ENCODE measurements around the gene PAN3.

PAN3 gene

DNA sequence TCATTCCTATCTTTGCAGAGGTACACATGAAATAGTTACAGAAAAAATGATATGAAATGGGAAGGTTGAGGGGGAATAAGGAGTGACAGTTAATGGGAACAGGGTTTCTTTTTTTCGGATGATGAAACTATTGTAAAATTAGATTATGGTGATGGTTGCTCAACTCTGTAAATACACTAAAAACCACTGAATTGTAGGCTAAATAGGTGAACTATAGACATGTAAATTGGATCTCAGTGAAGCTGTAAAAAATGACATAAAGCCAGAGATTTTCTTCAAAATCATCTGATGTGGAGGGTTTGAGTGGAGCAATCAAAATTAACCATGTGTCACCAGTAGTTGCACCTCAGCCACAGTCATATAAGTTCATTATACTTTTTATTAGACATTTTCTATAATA lies 31.4 kb upstream of the PAN3 start:
- Histone ChIP-seq H3K4me3 (ENCODE audit: extremely low read depth, insufficient read depth, low read length, poor library complexity, severe bottlenecking) (no peak overlapping the region), H3K27ac (ENCODE audit: low read depth, low read length, severe bottlenecking) (no peak overlapping the region), H3K36me3 (ENCODE audit: control insufficient read depth, insufficient read depth, low read length) (no peaks in the 10 kb centered on the region), H3K4me1 (ENCODE audit: control insufficient read depth, insufficient read depth, low read length, poor library complexity, severe bottlenecking) (no peaks in the 10 kb centered on the region), H3K9me3 (ENCODE audit: control insufficient read depth, low read length) (no peaks in the 10 kb centered on the region)
- WGBS, 2 experiments (ENCODE audit: insufficient coverage in 2 of 2) = no CpG with 5 or more reads among the region's 1 CpG

DNA sequence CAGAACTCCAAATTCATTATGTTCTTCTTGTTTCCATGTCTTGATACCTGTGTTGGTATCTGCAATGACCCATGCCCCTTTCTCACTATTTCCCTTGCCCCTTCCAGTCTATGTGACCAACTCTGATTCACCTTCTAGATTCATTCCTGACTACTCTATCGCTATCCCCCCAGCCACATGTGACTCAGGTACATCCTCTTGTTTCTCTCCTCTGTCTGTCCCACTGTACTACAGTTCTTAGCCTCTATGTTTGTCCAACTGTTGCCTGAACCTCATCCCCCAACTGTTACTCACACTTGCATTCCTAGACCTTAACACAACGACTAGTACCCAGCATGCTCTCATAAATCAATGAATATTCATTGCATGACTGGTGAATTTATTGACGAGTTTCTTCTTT lies 27.9 kb upstream of the PAN3 start:
- no peaks in the 10 kb centered on the region for H3K9me3 ChIP-seq (ENCODE audit: control insufficient read depth, low read length)
- no peaks in the 10 kb centered on the region for H3K36me3 ChIP-seq (ENCODE audit: control insufficient read depth, insufficient read depth, low read length)
- H3K4me3 ChIP-seq (ENCODE audit: extremely low read depth, insufficient read depth, low read length, poor library complexity, severe bottlenecking) = no peak overlapping the region
- H3K27ac ChIP-seq (ENCODE audit: low read depth, low read length, severe bottlenecking) = no peak overlapping the region
- no peaks in the 10 kb centered on the region for H3K4me1 ChIP-seq (ENCODE audit: control insufficient read depth, insufficient read depth, low read length, poor library complexity, severe bottlenecking)
- WGBS, 2 experiments (ENCODE audit: insufficient coverage in 2 of 2) = 95 to 100% methylated on average over 1 to 2 of the region's 3 CpGs

DNA sequence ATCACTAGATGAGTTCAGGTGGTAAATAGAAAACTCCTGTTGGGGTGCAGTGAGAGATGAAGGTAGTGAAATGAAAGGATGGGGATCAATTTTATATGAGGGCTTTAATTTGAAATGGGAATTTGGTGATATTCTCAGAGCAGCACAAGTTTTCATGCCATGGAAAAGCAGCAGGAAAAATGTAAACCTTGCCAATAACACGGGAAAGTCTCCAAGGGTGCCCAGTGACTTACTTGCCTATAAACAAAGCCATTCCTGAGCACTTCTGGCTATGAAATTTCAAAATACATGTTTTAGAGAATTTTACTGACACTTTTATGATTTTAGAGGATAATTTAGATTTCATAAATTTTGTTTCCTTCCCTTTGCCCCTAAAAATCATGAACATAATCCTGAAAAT lies 21.6 kb upstream of the PAN3 start:
- no peak overlapping the region for H3K27ac ChIP-seq (ENCODE audit: low read depth, low read length, severe bottlenecking)
- H3K4me3 ChIP-seq (ENCODE audit: extremely low read depth, insufficient read depth, low read length, poor library complexity, severe bottlenecking) = no peak overlapping the region
- no peaks in the 10 kb centered on the region for H3K36me3 ChIP-seq (ENCODE audit: control insufficient read depth, insufficient read depth, low read length)
- 100% methylated on average over 1 of the region's 1 CpG; no CpG with 5 or more reads in 1 of the 2 experiments for WGBS, 2 experiments (ENCODE audit: insufficient coverage in 2 of 2)
- H3K9me3 ChIP-seq (ENCODE audit: control insufficient read depth, low read length) = no peaks in the 10 kb centered on the region
- no peaks in the 10 kb centered on the region for H3K4me1 ChIP-seq (ENCODE audit: control insufficient read depth, insufficient read depth, low read length, poor library complexity, severe bottlenecking)

DNA sequence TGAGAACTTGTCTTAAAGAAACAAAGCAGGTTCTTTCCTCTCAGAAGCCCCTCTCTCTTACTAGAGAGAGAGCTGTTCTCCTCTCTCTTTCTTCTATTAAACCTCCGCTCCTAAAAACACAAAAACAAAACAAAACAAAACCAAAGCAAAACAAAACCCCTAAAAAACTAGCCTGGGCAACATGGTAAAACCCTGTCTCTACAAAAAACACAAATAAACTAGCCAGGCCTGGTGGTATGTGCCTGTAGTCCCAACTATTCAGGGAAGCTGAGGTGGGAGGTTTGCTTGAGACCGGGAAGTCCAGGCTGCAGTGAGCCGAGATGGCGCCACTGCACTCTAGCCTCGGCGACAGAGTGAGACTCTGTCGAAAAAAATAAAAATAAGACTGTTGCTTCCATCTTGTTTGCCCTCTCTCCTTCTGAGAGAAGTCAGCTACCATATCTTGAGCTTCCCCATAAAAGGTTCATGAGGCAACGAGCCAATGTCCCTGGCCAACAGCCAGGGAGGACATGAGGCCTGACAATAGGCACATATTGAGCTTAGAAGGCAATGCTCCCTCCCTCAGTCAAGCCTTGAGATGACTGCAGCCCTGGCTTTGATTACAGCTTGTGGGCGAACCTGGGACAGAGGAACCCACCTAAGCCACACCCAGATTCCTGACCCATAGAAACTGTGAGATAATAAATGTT lies 20.5 kb upstream of the PAN3 start:
- Histone ChIP-seq H3K4me1 (ENCODE audit: control insufficient read depth, insufficient read depth, low read length, poor library complexity, severe bottlenecking) (no peaks in the 10 kb centered on the region), H3K27ac (ENCODE audit: low read depth, low read length, severe bottlenecking) (no peak overlapping the region), H3K9me3 (ENCODE audit: control insufficient read depth, low read length) (no peaks in the 10 kb centered on the region), H3K36me3 (ENCODE audit: control insufficient read depth, insufficient read depth, low read length) (no peaks in the 10 kb centered on the region), H3K4me3 (ENCODE audit: extremely low read depth, insufficient read depth, low read length, poor library complexity, severe bottlenecking) (no peak overlapping the region)
- WGBS, 2 experiments (ENCODE audit: insufficient coverage in 2 of 2) = 69 to 77% methylated on average over 8 to 9 of the region's 9 CpGs

DNA sequence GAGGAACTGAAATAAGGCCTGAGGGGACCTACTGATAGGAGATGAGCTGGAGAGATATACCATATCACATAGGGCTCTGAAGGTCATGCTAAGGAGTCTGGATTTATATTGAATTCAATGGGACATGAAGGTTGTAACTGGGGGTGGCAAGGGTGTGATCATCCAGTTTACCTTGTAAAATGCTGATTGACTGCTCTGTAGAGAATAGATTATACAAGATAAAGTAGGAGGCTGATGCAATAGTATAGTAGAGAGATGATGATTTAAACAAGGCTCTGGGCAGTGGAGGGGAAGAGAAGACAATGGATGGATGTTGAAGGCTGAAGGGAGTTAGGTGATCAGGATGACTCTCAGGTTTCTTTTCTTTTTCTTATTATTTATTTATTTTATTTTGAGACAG lies 18.0 kb upstream of the PAN3 start:
- no peaks in the 10 kb centered on the region for H3K9me3 ChIP-seq (ENCODE audit: control insufficient read depth, low read length)
- H3K4me3 ChIP-seq (ENCODE audit: extremely low read depth, insufficient read depth, low read length, poor library complexity, severe bottlenecking) = no peak overlapping the region
- no peaks in the 10 kb centered on the region for H3K36me3 ChIP-seq (ENCODE audit: control insufficient read depth, insufficient read depth, low read length)
- no peak overlapping the region for H3K27ac ChIP-seq (ENCODE audit: low read depth, low read length, severe bottlenecking)
- H3K4me1 ChIP-seq (ENCODE audit: control insufficient read depth, insufficient read depth, low read length, poor library complexity, severe bottlenecking) = no peaks in the 10 kb centered on the region

DNA sequence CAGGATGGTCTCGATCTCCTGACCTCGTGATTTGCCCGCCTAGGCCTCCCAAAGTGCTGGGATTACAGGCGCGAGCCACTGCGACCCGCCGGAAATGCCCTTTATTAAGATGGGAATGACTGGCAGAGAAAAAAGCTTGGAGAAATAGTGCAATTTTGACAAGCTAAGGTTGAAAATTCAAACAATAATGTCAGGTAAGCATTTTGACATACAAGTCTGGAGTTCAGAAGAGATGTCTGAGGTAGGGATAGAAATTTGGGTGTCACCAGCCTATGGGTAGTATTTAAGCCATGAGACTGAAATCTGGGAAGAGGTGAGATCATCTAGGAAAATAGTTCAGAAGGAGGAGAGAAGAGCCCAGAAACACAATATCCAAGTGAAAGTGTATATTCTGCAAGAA lies 17.1 kb upstream of the PAN3 start:
- Histone ChIP-seq H3K4me1 (ENCODE audit: control insufficient read depth, insufficient read depth, low read length, poor library complexity, severe bottlenecking) (no peaks in the 10 kb centered on the region), H3K9me3 (ENCODE audit: control insufficient read depth, low read length) (no peaks in the 10 kb centered on the region), H3K36me3 (ENCODE audit: control insufficient read depth, insufficient read depth, low read length) (no peaks in the 10 kb centered on the region), H3K27ac (ENCODE audit: low read depth, low read length, severe bottlenecking) (no peak overlapping the region), H3K4me3 (ENCODE audit: extremely low read depth, insufficient read depth, low read length, poor library complexity, severe bottlenecking) (no peak overlapping the region)
- WGBS, 2 experiments (ENCODE audit: insufficient coverage in 2 of 2) = 91 to 93% methylated on average over 8 of the region's 8 CpGs

DNA sequence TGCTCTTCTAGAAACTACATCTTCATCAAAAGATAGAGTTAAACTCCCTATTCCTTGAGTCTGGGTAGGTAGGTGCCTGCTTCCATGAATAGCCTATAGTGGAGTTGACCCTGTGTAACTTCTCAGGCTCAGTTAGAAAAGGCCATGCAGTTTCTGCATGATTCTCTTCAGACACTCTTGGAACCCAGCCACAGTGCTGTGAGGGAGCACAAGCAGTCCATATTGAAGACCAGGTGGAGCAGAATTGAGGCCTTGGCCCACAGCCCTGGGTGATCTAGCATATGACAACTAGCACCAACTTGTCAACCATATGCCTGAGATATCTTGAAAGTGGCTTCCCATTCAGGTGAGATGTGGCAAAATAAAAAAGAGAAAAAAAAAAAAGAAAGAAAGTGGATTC lies 10.3 kb upstream of the PAN3 start:
- no peak overlapping the region for H3K4me3 ChIP-seq (ENCODE audit: extremely low read depth, insufficient read depth, low read length, poor library complexity, severe bottlenecking)
- no peak overlapping the region for H3K27ac ChIP-seq (ENCODE audit: low read depth, low read length, severe bottlenecking)
- H3K9me3 ChIP-seq (ENCODE audit: control insufficient read depth, low read length) = no peaks in the 10 kb centered on the region
- H3K4me1 ChIP-seq (ENCODE audit: control insufficient read depth, insufficient read depth, low read length, poor library complexity, severe bottlenecking) = no peaks in the 10 kb centered on the region
- H3K36me3 ChIP-seq (ENCODE audit: control insufficient read depth, insufficient read depth, low read length) = no peaks in the 10 kb centered on the region

DNA sequence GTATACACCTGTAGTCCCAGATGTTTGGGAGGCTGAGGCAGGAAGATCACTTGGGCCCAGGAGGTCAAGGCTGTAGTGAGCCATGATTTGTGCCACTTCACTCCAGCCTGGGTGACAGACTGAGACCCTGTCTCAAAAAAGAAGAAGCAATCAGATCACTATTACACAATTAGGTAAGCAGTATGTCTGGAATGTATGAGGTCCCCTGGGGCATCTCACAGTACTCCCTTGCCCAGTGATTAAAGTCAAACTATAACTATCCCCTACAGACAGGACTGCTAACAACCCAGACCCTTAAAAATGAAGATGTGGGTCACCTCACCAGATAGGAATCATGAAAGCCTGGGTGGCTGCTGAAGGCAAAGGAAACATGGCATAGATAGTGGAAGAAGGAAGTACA lies 9.4 kb upstream of the PAN3 start:
- no peaks in the 10 kb centered on the region for H3K4me1 ChIP-seq (ENCODE audit: control insufficient read depth, insufficient read depth, low read length, poor library complexity, severe bottlenecking)
- H3K27ac ChIP-seq (ENCODE audit: low read depth, low read length, severe bottlenecking) = no peak overlapping the region
- H3K4me3 ChIP-seq (ENCODE audit: extremely low read depth, insufficient read depth, low read length, poor library complexity, severe bottlenecking) = no peak overlapping the region
- H3K36me3 ChIP-seq (ENCODE audit: control insufficient read depth, insufficient read depth, low read length) = no peaks in the 10 kb centered on the region
- H3K9me3 ChIP-seq (ENCODE audit: control insufficient read depth, low read length) = no peaks in the 10 kb centered on the region

DNA sequence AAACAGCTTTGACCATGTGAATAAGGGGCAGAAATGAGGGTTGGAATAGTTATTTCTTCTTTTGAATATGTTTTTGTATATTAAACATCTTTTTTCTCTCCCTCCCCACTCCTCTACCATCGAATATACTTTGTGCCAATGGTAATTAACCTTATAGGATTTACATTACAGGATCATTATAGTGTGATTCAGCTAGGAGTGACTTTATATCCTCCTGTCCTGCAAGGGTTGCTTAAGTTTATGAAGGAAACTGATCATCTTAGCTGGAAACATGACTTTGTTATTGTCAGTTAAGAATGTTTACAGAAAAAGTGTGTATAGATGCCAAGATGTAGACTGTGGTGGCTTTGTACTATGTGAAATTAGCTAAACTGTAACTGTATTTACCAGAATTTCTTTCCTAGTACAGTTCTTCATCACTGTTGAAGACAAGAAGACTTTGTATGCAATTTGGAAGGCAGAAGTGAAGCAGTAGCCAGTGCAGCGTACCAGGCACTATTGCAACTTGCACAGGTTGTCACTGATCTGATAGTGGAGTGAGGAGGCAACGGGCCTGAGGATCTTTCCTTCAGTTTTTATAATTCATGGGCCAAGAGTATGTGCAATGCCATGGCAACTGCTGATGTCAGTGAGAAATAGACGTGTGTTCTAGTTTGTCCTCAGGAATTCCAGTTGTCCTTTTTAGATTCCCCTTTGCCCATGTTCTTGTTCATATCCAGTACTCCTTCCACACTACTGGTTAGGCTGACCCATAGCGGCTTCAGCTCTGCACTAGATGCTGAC lies 8.2 kb upstream of the PAN3 start:
- 97 to 100% methylated on average over 3 of the region's 5 CpGs for WGBS, 2 experiments (ENCODE audit: insufficient coverage in 2 of 2)

DNA sequence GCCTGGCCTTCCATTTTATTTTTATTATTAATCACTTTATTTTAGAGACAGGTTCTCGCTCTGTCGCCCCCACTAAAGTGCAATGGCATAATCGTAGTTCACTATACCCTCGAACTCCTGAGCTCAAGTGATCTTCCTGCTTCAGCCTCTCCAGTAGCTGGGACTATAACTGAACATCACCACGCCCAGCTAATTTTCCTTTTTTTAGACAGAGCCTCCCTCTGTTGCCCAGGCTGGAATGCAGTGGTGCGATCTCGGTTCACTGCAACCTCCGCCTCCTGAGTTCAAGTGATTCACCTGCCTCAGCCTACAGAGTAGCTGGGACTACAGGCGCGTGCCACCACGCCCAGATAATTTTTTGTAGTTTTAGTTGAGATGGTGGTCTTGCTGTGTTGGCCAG lies 6.7 kb upstream of the PAN3 start:
- Histone ChIP-seq H3K36me3 (ENCODE audit: control insufficient read depth, insufficient read depth, low read length) (no peaks in the 10 kb centered on the region), H3K9me3 (ENCODE audit: control insufficient read depth, low read length) (no peaks in the 10 kb centered on the region), H3K4me1 (ENCODE audit: control insufficient read depth, insufficient read depth, low read length, poor library complexity, severe bottlenecking) (no peaks in the 10 kb centered on the region), H3K4me3 (ENCODE audit: extremely low read depth, insufficient read depth, low read length, poor library complexity, severe bottlenecking) (no peak overlapping the region), H3K27ac (ENCODE audit: low read depth, low read length, severe bottlenecking) (no peak overlapping the region)
- 92 to 95% methylated on average over 6 to 11 of the region's 11 CpGs for WGBS, 2 experiments (ENCODE audit: insufficient coverage in 2 of 2)

More for the DNA sequence above, 8.2 kb upstream of the PAN3 start:
- H3K27ac ChIP-seq (ENCODE audit: low read depth, low read length, severe bottlenecking) = no peak overlapping the region
- no peaks in the 10 kb centered on the region for H3K36me3 ChIP-seq (ENCODE audit: control insufficient read depth, insufficient read depth, low read length)
- no peak overlapping the region for H3K4me3 ChIP-seq (ENCODE audit: extremely low read depth, insufficient read depth, low read length, poor library complexity, severe bottlenecking)
- H3K9me3 ChIP-seq (ENCODE audit: control insufficient read depth, low read length) = no peaks in the 10 kb centered on the region
- no peaks in the 10 kb centered on the region for H3K4me1 ChIP-seq (ENCODE audit: control insufficient read depth, insufficient read depth, low read length, poor library complexity, severe bottlenecking)

DNA sequence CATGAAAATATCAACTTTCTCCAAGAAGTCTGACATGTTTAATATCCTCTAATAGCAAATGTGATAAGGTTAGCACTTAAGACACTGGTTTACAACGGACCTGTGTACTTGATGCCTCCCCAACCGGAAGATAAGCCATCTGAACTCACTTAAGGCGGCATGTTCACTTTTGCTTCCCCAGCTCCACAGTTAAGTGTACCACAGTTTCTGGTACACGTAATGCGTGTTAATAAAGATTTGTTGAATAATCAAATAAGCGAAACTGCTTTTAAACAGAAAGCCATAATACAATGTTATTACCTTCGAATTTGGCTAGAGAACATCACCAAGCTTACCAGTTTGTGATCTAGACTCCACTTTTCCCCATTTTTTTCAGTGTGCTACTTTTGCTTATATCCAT lies 1.4 kb upstream of the PAN3 start:
- WGBS, 2 experiments (ENCODE audit: insufficient coverage in 2 of 2) = 83 to 95% methylated on average over 5 of the region's 7 CpGs
- Histone ChIP-seq H3K4me1 (ENCODE audit: control insufficient read depth, insufficient read depth, low read length, poor library complexity, severe bottlenecking) (peaks cover 3% of the 10 kb centered on the region), H3K27ac (ENCODE audit: low read depth, low read length, severe bottlenecking) (no peak overlapping the region), H3K4me3 (ENCODE audit: extremely low read depth, insufficient read depth, low read length, poor library complexity, severe bottlenecking) (peak overlapping the region; percentile 95), H3K9me3 (ENCODE audit: control insufficient read depth, low read length) (no peaks in the 10 kb centered on the region), H3K36me3 (ENCODE audit: control insufficient read depth, insufficient read depth, low read length) (no peaks in the 10 kb centered on the region)
